GM12878 (cell line): ENCODE results near the gene NMRK2. TPM values are rescaled to one million over a fixed set of nuclear protein-coding genes. Genes with fewer than 3 reads are reported as not detected.

Experiments used
- BACH1 ChIP-seq: fragments of 450-650 bp; IDR thresholded peaks from 2 replicates; pipeline ENCODE4 v1.6.1; 2017; ENCODE audit warnings: mild to moderate bottlenecking, borderline replicate concordance
- E2F8 ChIP-seq: fragments of 450-650 bp; IDR thresholded peaks from 2 replicates; pipeline ENCODE4 v1.6.1; 2018; ENCODE audit warnings: mild to moderate bottlenecking, low read depth, moderate library complexity; ENCODE audit not compliant: partially characterized antibody
- E4F1 ChIP-seq: fragments of 450-650 bp; IDR thresholded peaks from 2 replicates; pipeline ENCODE4 v1.6.1; 2018; ENCODE audit warnings: borderline replicate concordance, mild to moderate bottlenecking; ENCODE audit not compliant: partially characterized antibody
- ETV6 ChIP-seq, 2 experiments: fragments of 450-650 bp in 1 of 2; IDR thresholded peaks in 1 of 2; conservative IDR thresholded peaks in 1 of 2; 2 replicates each; pipeline ENCODE4 v1.6.1; 2014; ENCODE audit warnings: antibody characterized with exemption in 1 of 2, borderline replicate concordance in 1 of 2, low read depth in 1 of 2, mild to moderate bottlenecking in 1 of 2, moderate library complexity in 1 of 2
- GATAD2B ChIP-seq: fragments of 450-650 bp; conservative IDR thresholded peaks from 2 replicates; pipeline ENCODE4 v1.6.1; 2017; ENCODE audit warnings: low read depth, mild to moderate bottlenecking, moderate library complexity
- HCFC1 ChIP-seq: fragments of 150-350 bp; IDR thresholded peaks from 2 replicates; pipeline ENCODE4 v1.6.1; 2014; ENCODE audit warnings: low read length
- HDGF ChIP-seq: fragments of 450-650 bp; IDR thresholded peaks from 2 replicates; pipeline ENCODE4 v1.6.1; 2016; ENCODE audit warnings: antibody characterized with exemption
- MYC ChIP-seq: IDR thresholded peaks from 2 replicates; pipeline ENCODE4 v1.6.1; 2011; ENCODE audit warnings: mild to moderate bottlenecking, low read length, moderate library complexity, inconsistent platforms; ENCODE audit not compliant: insufficient read depth, insufficient replicate concordance, insufficient read length, severe bottlenecking
- PBX3 ChIP-seq: IDR thresholded peaks from 2 replicates; pipeline ENCODE4 v1.6.1; 2011; ENCODE audit warnings: mild to moderate bottlenecking, low read depth, low read length, moderate library complexity; ENCODE audit not compliant: insufficient replicate concordance
- POLR2AphosphoS2 ChIP-seq: IDR thresholded peaks from 2 replicates; pipeline ENCODE4 v1.6.1; 2011; ENCODE audit warnings: low read depth, mild to moderate bottlenecking, low read length, improper control_type of control experiment, moderate library complexity
- POLR2AphosphoS5 ChIP-seq: IDR thresholded peaks from 2 replicates; pipeline ENCODE4 v1.6.1; 2011; ENCODE audit warnings: mild to moderate bottlenecking, low read length, inconsistent platforms
- RAD21 ChIP-seq: IDR thresholded peaks from 2 replicates; pipeline ENCODE4 v1.6.1; 2011; ENCODE audit warnings: mild to moderate bottlenecking, low read depth, low read length, moderate library complexity; ENCODE audit not compliant: insufficient read depth
- REST ChIP-seq: IDR thresholded peaks from 2 replicates; pipeline ENCODE4 v1.6.1; 2012; ENCODE audit warnings: mild to moderate bottlenecking, low read depth, low read length
- TAF1 ChIP-seq: IDR thresholded peaks from 2 replicates; pipeline ENCODE4 v1.6.1; 2011; ENCODE audit warnings: mild to moderate bottlenecking, low read depth, low read length, borderline replicate concordance
- USF2 ChIP-seq: IDR thresholded peaks from 2 replicates; pipeline ENCODE4 v1.6.1; 2011; ENCODE audit warnings: low read depth, low read length, improper control_type of control experiment, borderline replicate concordance
- polyA plus RNA-seq, 11 experiments: library from polyadenylated mRNA; depleted of rRNA in 4 of 11; unstranded in 6 of 11; stranded (reverse) in 5 of 11; fragments of >200 nt; fragmentation: Nextera tagmentation in 4 of 11; fragmentation: Illumina TruSeq in 1 of 11; extraction: Ambion mirVana in 4 of 11; extraction: Trizol in 1 of 11; gene quantifications; 1 replicate in 1 of 11; 2 replicates in 10 of 11; pipeline versions ENCODE4 v1.2.1 to v1.2.3, GENCODE V29; 2011 to 2016; ENCODE audit warnings: inconsistent platforms in 2 of 11, missing spikeins in 2 of 11, low read depth in 1 of 11
- total RNA-seq, 4 experiments: library from RNA; depleted of rRNA in 3 of 4; stranded (reverse); fragments of >200 nt in 3 of 4; fragmentation: Illumina TruSeq in 1 of 4; extraction: Trizol in 1 of 4; gene quantifications; 2 replicates each; pipeline versions ENCODE4 v1.2.1 to v1.2.3, GENCODE V29; 2013 to 2021

Gene NMRK2
- total and polyA plus RNA-seq, 10 of the 15 experiments (the other 5 are each of a cell fraction or from before 2014, with no cell fraction given): 0.14 to 0.15 TPM; not detected in 8

- TF ChIP-seq REST (no peak), MYC (no peak), GATAD2B (no peak), RAD21 (no peak), E2F8 (no peak), POLR2AphosphoS2 (0 out of 2 replicates have a peak, but pooled peaks have one; percentile 46), USF2 (no peak), TAF1 (no peak), PBX3 (no peak), POLR2AphosphoS5 (peak; percentile 39), HCFC1 (no peak), ETV6 (conservative IDR thresholded peaks at IDR 0.05 in 1 of 2, IDR thresholded peaks at IDR 0.05 in 1 of 2; ENCODE audit: borderline replicate concordance in 1 of 2, low read depth in 1 of 2) (no peak), E4F1 (no peak), HDGF (no peak), BACH1 (peak; percentile 24; the same call in 1 of the 2 replicates)
Observed at GRCh38 chr19:3981736-3982681, 49.1 kb downstream of the NMRK2 start (continued).
